Liver (tissue), 9 donors: ENCODE data around the gene TUBA8. TPM values are rescaled to one million over a fixed set of nuclear protein-coding genes. Genes with fewer than 3 reads are reported as not detected.

Experiments
- DNase-seq: peaks from one replicate; pipeline ENCODE4 v3.0.0-alpha.2; 2017; ENCODE audit warnings: low spot score
- H3K27ac ChIP-seq, 2 donors: one replicate each; pipeline ENCODE4 v1.7.0; 2013; ENCODE audit warnings: inconsistent platforms in 2 of 2, low read length in 2 of 2, control low read depth in 1 of 2, low read depth in 1 of 2, mild to moderate bottlenecking in 1 of 2
- H3K27me3 ChIP-seq, 4 donors: one replicate each; pipeline versions ENCODE4 v1.6.1 to v1.7.0; 2013; ENCODE audit warnings: low read length in 3 of 4, inconsistent platforms in 1 of 4, mild to moderate bottlenecking in 1 of 4, moderate library complexity in 1 of 4; ENCODE audit not compliant: control insufficient read depth in 4 of 4, insufficient read depth in 4 of 4
- H3K36me3 ChIP-seq, 4 donors: one replicate each; pipeline versions ENCODE4 v1.6.1 to v1.7.0; 2013; ENCODE audit warnings: low read length in 3 of 4, mild to moderate bottlenecking in 3 of 4, low read depth in 1 of 4, moderate library complexity in 1 of 4; ENCODE audit not compliant: control insufficient read depth in 4 of 4, insufficient read depth in 3 of 4
- H3K4me1 ChIP-seq, 4 donors: one replicate each; pipeline versions ENCODE4 v1.6.1 to v1.7.0; 2013; ENCODE audit warnings: low read length in 3 of 4, mild to moderate bottlenecking in 3 of 4, moderate library complexity in 1 of 4; ENCODE audit not compliant: control insufficient read depth in 4 of 4, insufficient read depth in 4 of 4
- H3K4me3 ChIP-seq, 3 donors: one replicate each; pipeline versions ENCODE4 v1.6.1 to v1.7.0; 2013; ENCODE audit warnings: low read length in 3 of 3, control low read depth in 1 of 3, low read depth in 1 of 3, mild to moderate bottlenecking in 1 of 3
- H3K9ac ChIP-seq, 2 donors: one replicate each; pipeline ENCODE4 v1.7.0; 2013; ENCODE audit warnings: low read length in 2 of 2, mild to moderate bottlenecking in 2 of 2, moderate library complexity in 2 of 2, control low read depth in 1 of 2, low read depth in 1 of 2
- H3K9me3 ChIP-seq, 4 donors: one replicate each; pipeline versions ENCODE4 v1.6.1 to v1.7.0; 2013; ENCODE audit warnings: low read length in 3 of 4; ENCODE audit not compliant: control insufficient read depth in 4 of 4
- ATF3 ChIP-seq: IDR thresholded peaks from 2 replicates; pipeline ENCODE4 v1.6.1; 2016; ENCODE audit warnings: antibody characterized with exemption
- CTCF ChIP-seq: fragments of 150-350 bp; IDR thresholded peaks from 2 replicates; pipeline ENCODE4 v1.5.1; 2017; ENCODE audit warnings: improper control_type of control experiment, low read depth, low read length; ENCODE audit not compliant: missing input control
- FOXA1 ChIP-seq: IDR thresholded peaks from 2 replicates; pipeline ENCODE4 v1.6.1; 2016; ENCODE audit warnings: antibody characterized with exemption
- FOXA2 ChIP-seq: IDR thresholded peaks from 2 replicates; pipeline ENCODE4 v1.6.1; 2016; ENCODE audit warnings: antibody characterized with exemption
- GABPA ChIP-seq, 2 donors: IDR thresholded peaks in 1 of 2; conservative IDR thresholded peaks in 1 of 2; 2 replicates each; pipeline ENCODE4 v1.6.1; 2016; ENCODE audit warnings: antibody characterized with exemption in 2 of 2, mild to moderate bottlenecking in 1 of 2, moderate library complexity in 1 of 2
- HNF4A ChIP-seq, 2 donors: conservative IDR thresholded peaks; 2 replicates each; pipeline ENCODE4 v1.6.1; 2016; ENCODE audit warnings: antibody characterized with exemption in 2 of 2, mild to moderate bottlenecking in 2 of 2
- HNF4G ChIP-seq: IDR thresholded peaks from 2 replicates; pipeline ENCODE4 v1.6.1; 2016; ENCODE audit warnings: antibody characterized with exemption
- JUND ChIP-seq, 2 donors: IDR thresholded peaks; 2 replicates each; pipeline ENCODE4 v1.6.1; 2016; ENCODE audit warnings: antibody characterized with exemption in 2 of 2
- MAX ChIP-seq: IDR thresholded peaks from 2 replicates; pipeline ENCODE4 v1.6.1; 2016; ENCODE audit warnings: antibody characterized with exemption
- NR2F2 ChIP-seq: IDR thresholded peaks from 2 replicates; pipeline ENCODE4 v1.6.1; 2016; ENCODE audit warnings: antibody characterized with exemption
- RAD21 ChIP-seq, 2 donors: IDR thresholded peaks; 2 replicates each; pipeline ENCODE4 v1.6.1; 2016; ENCODE audit warnings: antibody characterized with exemption in 2 of 2, mild to moderate bottlenecking in 2 of 2
- REST ChIP-seq: IDR thresholded peaks from 2 replicates; pipeline ENCODE4 v1.6.1; 2016; ENCODE audit warnings: antibody characterized with exemption, mild to moderate bottlenecking
- RXRA ChIP-seq, 2 donors: IDR thresholded peaks; 2 replicates each; pipeline ENCODE4 v1.6.1; 2017 to 2018; ENCODE audit warnings: antibody characterized with exemption in 2 of 2, mild to moderate bottlenecking in 1 of 2
- SP1 ChIP-seq: IDR thresholded peaks from 2 replicates; pipeline ENCODE4 v1.6.1; 2018; ENCODE audit warnings: antibody characterized with exemption, mild to moderate bottlenecking
- TAF1 ChIP-seq: conservative IDR thresholded peaks from 2 replicates; pipeline ENCODE4 v1.6.1; 2016; ENCODE audit warnings: antibody characterized with exemption, mild to moderate bottlenecking
- YY1 ChIP-seq: IDR thresholded peaks from 2 replicates; pipeline ENCODE4 v1.6.1; 2016; ENCODE audit warnings: antibody characterized with exemption, mild to moderate bottlenecking
- WGBS: extraction: QIAGEN DNeasy Blood & Tissue Kit; methylation state at CpG from one replicate; pipeline ENCODE4 v1.1.7; 2013; 5-methylcytosine and 5-hydroxymethylcytosine counted together
- polyA plus RNA-seq, 2 donors: library from polyadenylated mRNA; stranded (reverse) in 1 of 2; unstranded in 1 of 2; fragments of 200-250 nt in 1 of 2; fragments of >200 nt in 1 of 2; fragmentation: Nextera tagmentation in 1 of 2; extraction: Ambion mirVana in 1 of 2; gene quantifications; one replicate each; pipeline versions ENCODE4 v1.2.1 to v1.2.3, GENCODE V29; 2013 to 2015
- total RNA-seq, 2 donors: library from RNA; depleted of rRNA; stranded (reverse); fragments of >200 nt; gene quantifications; one replicate each; pipeline ENCODE4 v1.2.3, GENCODE V29; 2014
- donor health status: healthy.
- donor health status: healthy.
- donor health status: healthy.
- donor health status: healthy.
- donor health status: healthy.

The TUBA8 gene
- total and polyA plus RNA-seq, 4 donors: 0.82 to 3.1 (median 1.9) TPM

GRCh38 chr22:18066181-18066859 lies 44.3 kb upstream of the TUBA8 start:
- 46% methylated on average over 12 of the region's 12 CpGs for WGBS
- peak; percentile 66 for TF ChIP-seq HNF4A (conservative IDR thresholded peaks at IDR 0.05)
- no peak for TF ChIP-seq ATF3
- no peak for TF ChIP-seq TAF1
- TF ChIP-seq MAX: no peak
- peak; percentile 46 for TF ChIP-seq SP1
- TF ChIP-seq JUND (IDR thresholded peaks at IDR 0.05): peak in 1 of 2 donors; percentile 18
- TF ChIP-seq RXRA (IDR thresholded peaks at IDR 0.05): peak; percentile 34 to 58
- Histone ChIP-seq H3K27ac (no peak overlapping the region), H3K27me3 (no peaks in the 10 kb centered on the region), H3K4me3 (no peak overlapping the region), H3K4me1 (peaks cover 1 to 10% (median 4%) of the 10 kb centered on the region in 4 donors), H3K9me3 (no peaks in the 10 kb centered on the region), H3K36me3 (no peaks in the 10 kb centered on the region), H3K9ac (no peak overlapping the region)
- no peak for DNase-seq

GRCh38 chr22:18067121-18067520 lies 43.5 kb upstream of the TUBA8 start:
- H3K9me3 ChIP-seq: no peaks in the 10 kb centered on the region
- H3K4me3 ChIP-seq: no peak overlapping the region
- H3K27ac ChIP-seq: no peak overlapping the region

More at GRCh38 chr22:18067121-18067520, 43.5 kb upstream of the TUBA8 start:
- H3K27me3 ChIP-seq: no peaks in the 10 kb centered on the region
- H3K4me1 ChIP-seq: peaks cover 0 to 14% (median 3%) of the 10 kb centered on the region in 4 donors
- TF ChIP-seq RAD21 (IDR thresholded peaks at IDR 0.05) (no peak), RXRA (IDR thresholded peaks at IDR 0.05) (no peak), SP1 (no peak), TAF1 (no peak), GABPA (IDR thresholded peaks at IDR 0.05 in 1 of 2, conservative IDR thresholded peaks at IDR 0.05 in 1 of 2) (no peak), NR2F2 (no peak), FOXA1 (no peak), REST (no peak), HNF4A (conservative IDR thresholded peaks at IDR 0.05) (no peak), HNF4G (no peak), FOXA2 (no peak), ATF3 (no peak), CTCF (no peak), MAX (no peak), YY1 (no peak), JUND (IDR thresholded peaks at IDR 0.05) (no peak)
- WGBS: 94% methylated on average over 3 of the region's 3 CpGs
- no peak for DNase-seq
- H3K36me3 ChIP-seq: no peaks in the 10 kb centered on the region
- no peak overlapping the region for H3K9ac ChIP-seq
